Activated CD8-positive, alpha-beta memory T cell treated with anti-CD3 and anti-CD28 coated beads, Interleukin-2, amount 50 U/mL, for 1 hour (primary cell): ENCODE data around the gene ZC3H18.
"Not testable (repeated sequence)": the region's sequence is repeated elsewhere in the genome, so short reads cannot be mapped to it uniquely, and the experiment has no call there.

ENCODE experiments used
- DNase-seq: peaks from one replicate; pipeline ENCODE4 v3.0.0-alpha.2; 2020; ENCODE audit errors: extremely low read depth

ZC3H18 gene

DNA sequence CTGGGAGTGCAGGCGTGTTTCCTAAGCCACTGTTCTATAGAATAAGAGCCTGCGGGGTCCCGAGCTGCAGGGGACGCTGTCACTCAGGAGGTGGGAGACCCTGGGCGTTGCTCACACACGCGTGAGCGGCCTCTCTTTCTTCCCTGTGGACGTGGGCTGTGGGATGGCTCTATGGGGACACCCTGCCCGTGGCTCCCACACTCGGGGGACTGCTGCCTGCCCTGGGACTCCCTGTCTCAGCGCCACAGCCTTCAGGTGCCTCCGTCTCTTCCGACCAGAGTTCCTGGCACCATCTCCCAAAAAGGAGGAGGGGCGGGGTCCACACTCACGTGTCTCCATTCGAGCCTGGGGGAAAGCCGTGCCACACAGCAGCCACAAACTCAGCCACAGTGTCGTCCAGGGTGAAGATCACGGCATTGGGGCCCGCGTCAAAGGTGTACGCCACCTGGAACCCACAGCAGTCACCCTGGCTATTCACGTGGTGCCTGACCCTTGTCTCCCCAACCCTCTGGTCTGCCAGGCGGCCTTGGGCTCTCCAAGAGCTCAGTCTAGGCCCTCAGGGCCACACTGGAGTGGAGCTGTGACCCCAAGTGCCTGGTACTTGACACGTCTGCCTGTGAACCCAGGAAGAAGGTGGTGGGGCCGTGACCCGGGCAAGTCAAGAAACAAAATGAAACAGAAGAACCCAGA lies 84.3 kb downstream of the ZC3H18 start:
- DNase-seq, result no peak

DNA sequence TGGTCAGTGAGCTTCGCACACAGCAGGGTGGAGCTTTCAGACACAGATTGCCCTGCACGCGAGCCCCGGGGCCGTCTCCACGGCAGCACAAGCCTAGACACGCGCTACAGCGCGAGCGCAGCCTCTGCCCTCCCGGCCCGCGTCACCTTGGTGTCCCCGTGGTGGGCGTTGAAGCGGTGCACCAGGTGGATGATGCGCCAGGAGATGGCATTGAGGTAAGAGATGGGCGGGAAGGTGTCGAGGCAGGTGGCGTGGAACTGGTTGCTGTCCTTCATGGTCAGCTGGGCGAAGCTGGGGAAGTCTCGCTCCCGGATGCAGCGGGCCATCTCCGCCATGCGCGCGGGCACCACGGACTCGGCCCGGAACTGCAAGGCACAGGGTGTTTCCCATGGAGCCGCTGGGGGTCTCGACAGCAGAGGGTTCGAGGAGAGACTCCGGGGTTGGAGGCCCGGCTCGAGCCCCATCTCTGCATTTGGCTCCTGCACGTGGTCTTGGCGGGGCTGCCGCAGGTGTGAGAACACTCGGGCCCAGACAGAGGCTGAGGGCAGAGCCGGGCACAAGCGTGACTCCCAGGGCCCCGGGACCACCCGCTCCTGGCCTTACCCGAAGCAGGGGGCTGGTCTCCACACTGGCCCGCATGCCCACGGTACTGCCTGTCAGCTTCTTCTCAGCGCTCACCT lies 85.0 kb downstream of the ZC3H18 start:
- no peak for DNase-seq

DNA sequence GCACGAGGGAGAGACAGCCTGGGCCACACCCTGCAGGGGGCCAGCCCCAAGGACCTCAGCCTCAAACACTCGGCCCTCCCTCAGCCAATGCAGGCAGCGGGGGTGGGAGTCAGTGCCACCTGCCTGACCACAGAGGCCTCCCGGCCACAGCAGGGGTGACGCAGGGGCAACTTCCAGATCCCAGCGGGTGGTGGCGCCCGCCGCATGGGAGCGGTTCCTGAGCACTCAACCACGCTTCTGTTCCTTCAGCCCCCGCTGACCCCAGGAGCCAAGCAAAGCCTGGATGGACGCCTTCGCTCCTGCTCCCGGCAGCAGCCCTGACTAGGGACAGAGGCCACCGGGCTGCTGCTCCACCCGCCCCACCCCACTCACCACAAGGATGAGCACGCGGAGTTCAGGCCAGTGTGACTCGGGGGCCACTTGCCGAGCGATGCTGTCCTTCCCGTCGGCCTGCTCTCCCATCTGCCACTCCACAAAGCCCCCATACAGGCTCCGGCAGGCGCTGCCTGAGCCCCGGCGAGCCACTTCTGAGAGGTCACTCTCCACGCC lies 85.6 kb downstream of the ZC3H18 start:
- no peak for DNase-seq

DNA sequence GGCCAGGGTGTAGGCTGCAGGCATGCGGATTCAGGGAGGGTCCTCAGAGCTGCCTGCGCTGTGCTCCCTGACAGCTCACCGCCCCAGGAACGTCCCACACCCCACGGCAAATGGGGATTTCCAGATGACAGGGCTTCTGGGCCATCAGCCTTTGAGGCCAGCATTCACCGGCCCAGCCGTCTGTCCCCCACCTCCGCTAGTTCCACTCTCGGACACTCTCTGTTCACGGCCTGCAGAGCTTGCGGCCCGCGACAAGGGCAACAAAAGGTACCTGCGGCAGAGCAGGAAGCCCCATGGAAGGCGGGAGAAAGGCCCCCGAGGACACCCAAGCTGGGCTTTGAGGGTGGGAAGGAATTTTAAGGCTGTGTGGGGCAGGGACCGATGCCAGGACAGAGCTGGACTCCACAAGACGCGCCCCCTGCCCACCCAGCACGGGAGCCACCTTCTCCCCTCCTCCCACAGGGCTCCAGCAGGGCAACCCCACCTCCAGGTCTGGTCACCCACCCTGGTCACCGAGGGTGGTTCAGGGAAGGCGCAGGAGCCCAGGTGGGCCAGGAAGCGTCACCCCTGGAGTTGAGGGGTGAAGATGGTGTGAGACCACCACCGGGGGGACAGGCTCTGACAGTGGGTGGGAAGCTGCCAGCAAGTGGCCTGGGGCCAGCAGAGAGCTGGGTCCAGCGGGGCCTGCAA lies 86.2 kb downstream of the ZC3H18 start:
- DNase-seq, result no peak

DNA sequence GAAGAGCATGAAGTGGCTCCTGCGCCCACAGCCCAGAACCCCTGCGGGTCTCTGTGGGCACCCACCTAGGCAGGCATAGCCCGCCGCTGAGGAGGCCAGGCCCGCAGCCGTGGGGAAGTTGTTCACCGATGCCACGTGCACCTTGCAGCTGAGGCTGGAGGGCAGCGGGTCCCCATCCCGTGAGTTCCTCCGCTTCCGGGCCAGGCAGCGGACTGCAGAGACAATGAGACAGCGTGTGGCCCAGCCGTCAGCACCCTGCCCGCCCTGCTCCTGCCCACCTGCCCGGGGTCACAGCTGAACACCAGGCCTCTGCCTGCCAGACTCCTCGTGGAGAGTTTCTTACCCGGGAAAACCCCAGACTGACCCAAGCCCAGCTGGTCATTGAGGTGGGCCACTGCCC lies 87.2 kb downstream of the ZC3H18 start:
- no peak for DNase-seq

DNA sequence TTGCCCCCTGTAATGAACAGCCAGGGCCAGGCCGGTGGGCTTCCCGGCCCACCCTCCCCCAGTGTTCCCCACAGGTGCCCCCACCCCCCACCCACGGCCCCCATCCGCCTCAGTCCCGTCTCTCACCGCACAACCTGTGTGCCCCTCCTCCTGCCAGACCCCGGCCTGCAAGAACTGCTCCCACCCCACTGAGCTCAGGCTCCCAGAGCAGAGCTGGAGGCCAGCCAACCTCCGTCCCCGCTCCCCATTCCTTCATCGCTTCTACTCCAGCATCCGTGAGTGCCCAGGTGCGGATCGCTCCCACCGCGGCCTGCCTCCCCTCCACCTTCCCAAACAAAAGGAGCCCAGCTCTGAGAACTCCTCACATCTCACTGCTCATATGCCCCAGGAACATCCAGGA lies 88.5 kb downstream of the ZC3H18 start:
- DNase-seq, result no peak

DNA sequence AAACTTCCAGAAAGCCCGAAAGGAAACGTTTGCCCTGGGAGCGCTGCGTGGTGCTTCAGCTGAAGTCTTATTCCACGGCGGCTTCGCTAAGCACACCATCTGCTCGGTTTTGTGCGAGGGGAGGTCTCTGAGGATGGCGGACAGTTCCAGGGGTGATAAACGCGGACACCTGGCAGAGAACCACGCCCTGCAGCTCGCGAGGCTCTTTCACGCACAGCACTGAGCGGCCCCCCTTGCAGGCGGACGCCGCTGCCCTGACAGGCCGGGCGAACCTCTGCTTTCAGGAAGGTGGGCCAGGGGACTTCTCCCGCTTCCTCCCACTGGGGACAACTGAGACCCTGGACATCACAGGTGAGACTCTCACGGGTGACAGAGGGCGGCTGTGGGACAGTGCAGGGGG lies 89.0 kb downstream of the ZC3H18 start:
- DNase-seq, result no peak

DNA sequence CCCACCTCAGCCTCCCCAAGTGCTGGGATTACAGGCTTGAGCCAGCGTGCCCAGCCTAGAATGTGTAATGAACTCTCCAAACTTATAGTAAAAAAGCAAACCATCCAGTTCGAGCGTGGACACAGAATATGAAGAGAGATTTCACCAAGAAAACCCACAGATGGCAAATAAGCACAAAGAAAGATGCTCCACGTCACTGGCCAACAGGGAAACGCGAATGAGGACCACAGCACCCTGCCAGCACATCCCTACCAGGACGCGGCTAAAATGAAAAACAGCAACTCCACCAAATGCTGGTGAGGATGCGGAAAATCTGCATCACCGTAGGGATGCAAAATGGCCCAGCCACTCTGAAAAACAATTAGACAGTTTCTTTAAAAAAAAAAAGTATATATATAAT lies 91.3 kb downstream of the ZC3H18 start:
- DNase-seq, result no peak

DNA sequence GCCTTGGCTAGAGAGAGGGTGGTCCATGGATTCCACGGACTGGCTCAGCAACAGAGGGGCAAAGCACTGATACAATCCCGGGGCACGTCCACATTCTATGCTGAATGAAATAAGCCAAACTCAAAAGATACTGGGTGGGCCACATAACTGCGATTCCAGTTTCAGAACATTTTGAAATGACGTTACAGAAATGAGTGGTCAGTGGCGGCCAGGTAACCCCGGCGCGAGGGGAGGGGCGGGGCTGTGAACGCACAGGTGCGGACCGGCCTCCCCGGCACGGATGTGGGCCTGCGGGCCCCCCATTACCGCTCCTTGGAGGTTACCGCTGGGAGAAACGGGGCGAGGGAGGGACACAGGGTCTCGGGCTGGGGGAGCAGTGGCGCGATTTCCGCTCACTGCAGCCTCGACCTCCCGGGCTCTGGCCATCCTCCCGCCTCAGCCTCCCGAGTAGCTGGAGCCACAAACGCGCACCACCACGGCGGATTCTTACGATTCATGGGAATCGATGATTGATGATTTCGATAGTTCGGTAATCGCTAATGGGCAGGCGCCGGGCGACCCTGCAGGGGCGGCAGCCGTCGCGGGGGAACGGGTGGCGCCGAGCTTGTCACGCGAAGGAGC lies 92.1 kb downstream of the ZC3H18 start:
- DNase-seq, result no peak

DNA sequence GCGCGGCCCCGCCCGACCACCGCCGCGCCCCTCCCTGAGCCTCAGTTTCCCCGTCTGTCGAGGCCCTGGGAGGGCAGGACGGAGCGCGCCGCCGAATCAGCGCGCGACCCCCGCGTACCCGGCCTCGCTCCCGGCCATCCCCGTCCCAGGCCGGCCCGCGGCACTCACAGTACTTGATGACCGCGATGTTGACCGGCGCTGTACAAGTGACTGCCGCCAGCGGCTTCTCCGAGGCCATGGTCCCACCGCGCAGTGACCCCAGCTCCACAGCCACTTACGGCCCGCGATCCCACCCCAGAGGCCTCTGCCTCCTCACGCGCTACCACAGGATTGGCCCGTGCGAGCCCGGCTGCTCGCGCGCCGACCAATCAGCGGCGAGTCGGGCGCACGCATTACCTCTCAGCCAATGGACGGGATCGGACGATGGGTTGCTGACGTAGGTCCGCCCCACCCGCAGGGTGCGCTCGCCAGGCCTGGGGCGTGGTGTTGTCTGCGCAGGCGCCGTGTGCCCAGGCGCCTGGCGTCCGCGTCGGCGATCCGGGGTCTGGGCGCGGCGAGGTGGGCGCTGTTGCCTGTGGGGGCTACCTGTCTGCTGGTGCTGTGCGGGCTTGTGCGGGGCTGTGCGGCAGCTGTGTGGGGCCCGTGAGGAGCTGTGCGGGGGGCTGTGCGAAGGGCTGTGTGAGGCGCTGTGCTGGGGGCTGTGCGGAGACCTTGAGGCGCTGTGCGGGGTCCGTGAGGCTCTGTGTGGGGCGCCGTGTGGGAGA lies 92.8 kb downstream of the ZC3H18 start, which contains the start of gene MVD:
MVD (minus strand) TSS at position 249 of the 764 bp plus-strand sequence; CDS start at position 238, 11 bp downstream.
- DNase-seq, result peak; percentile 86

DNA sequence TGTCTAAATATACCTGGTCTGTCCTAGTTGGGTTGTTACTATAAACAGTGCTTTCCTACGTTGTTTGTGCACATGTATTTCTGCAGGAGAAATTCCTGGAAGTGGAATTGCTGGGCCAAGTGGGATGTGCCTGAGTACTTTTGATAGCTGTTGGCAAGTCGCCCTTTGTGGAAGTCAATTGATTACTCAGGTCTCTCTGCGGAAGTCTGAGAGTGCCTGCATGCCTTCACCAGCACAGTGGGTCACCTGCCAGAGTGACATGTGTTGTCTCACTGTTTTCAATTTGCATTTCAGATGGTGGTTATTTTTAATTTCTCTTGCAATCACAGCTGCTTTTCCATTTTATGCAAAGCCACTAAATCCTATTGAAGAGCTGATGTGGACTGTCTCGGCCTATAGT lies 94.9 kb downstream of the ZC3H18 start:
- no peak for DNase-seq

DNA sequence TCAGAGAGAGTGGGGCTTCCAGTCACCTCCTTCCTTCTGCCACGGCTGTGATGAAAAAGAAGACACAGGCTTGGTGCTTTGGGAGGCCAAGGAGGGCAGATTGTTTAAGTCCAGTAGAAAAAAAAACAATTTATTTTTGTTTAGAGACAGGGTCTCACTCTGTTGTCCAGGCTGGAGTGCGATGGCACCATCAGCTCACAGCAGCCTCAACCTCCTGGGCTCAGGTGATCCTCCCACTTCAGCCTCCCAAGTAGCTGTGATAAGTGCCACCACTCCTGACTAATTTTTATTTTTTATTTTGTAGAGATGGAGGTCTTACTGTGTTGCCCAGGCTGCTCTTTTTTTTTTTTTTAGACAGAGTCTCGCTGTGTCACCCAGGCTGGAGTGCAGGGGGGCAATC lies 95.4 kb downstream of the ZC3H18 start:
- DNase-seq, result no peak

DNA sequence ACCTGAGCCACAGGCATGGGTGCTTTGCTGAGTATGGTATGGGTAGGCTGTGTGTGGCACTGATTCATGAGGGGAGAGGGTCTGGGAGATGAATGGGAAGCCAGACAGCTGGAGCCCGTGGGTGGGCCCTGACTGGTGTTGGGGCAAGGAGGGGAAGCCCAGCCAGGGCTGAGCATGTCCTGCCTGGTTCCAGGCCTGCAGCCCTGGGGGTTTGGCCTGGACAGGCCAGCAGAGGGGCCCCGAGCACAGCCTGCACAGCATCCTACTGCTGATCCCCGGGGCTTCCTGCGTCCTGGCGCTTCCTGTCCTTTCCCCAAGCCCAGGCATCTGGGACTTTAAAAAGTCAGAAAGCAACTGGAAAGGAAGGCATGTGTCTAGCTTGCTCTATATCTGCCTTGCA lies 97.3 kb downstream of the ZC3H18 start:
- no peak for DNase-seq

DNA sequence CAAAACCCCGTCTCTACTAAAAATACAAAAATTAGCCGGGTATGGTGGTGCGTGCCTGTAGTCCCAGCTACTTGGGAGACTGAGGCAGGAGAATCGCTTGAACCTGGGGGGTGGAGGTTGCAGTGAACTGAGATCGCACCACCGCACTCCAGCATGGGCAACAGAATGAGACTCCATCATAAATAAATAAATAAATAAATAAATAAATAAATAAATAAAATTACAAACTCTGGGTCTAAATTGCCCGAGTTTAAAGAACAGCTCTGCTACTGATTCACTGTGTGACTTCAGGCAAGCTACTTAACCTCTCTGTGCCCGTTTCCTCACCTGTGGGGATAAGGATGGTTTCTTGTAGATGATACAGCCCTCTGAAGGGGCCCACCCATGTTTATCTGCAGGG lies 99.3 kb downstream of the ZC3H18 start:
- not testable (repeated sequence) for DNase-seq

DNA sequence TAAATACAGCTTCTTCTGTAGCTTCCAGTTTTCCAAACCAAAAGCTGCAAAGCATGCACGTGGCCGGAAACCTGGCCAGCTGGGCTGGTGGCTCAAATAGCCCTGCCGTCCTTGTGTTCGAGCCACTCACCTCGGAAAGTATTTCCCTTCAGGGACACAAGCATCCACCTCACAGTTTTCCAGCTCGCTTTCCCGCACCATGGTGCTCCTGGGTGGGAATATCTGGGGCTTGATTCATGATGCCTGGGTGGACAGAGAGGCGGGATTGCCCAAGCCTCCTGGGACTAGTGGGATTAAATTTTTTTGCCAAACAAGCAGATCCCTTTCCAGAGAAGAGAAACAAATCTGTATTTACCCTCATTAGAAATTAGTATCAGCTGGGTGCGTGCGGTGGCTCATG lies 99.8 kb downstream of the ZC3H18 start:
- DNase-seq, result no peak

DNA sequence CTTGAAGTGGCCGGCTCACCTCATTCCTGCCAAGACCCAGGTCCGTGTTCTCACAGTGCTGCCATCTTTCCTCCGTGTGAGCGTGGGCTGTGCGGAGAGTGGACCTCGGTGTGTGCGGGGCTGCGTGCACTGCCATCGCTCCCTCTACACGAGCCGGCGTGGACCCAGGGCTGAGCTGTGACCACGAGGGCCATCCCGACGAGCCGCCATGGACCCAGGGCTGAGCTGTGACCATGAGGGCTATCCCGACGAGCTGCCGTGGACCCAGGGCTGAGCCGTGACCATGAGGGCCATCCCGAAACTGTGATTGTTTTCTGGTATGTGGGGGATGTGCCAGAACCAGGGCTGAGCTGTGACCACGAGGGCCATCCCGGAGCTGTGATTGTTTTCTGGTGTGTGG lies 101.6 kb downstream of the ZC3H18 start:
- DNase-seq, result no peak

DNA sequence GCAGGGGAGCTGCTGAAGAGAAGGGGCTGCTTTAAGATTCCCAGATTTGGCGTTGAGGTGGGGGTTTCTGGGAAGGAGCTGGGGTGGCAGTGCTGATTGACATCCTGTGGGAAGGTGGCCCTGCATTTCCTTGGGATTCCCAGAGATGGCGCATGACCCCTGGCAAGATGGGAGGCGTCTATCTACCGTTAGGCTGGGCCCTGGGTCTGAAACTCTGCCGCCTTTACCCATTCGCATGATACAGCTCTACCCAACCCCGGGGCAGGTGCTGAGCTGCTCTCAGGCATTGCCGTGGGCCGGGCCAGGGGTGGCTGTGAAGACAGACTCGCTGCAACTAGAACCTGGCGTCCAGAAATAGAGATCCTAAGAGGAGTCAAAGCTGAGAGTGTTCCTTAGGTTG lies 102.6 kb downstream of the ZC3H18 start:
- DNase-seq, result no peak

DNA sequence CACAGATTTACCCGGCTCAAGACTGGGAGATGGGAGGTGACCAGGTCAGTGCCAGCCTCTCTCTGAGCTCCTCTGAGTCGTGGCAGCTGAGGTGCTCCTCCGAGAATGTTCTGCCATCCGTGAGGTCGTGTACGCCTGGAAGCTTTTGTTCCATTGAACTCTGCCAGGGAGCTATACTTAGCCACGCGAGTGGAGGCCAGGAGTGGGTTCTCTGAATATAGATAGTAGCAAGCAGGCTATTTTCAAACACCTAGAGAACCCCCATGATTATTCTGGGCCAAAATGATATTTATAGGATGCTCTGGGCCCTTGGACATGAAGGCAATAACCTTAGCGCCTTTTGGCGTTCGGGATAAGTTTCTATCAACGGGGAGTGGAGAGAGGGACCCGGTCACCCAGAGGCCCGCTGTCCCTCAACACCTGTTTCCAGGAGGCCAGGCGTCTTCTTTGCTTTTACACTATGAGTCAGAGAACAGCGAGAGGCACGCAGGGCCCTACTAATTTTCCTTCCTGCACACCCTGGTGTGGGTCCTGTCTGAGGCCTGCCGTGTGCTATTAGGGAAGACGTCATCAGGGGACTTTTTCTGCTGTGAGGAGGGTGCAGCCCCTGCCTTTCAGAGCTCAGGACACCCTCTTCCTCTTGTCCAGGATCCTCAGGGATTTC lies 103.6 kb downstream of the ZC3H18 start:
- no peak for DNase-seq

DNA sequence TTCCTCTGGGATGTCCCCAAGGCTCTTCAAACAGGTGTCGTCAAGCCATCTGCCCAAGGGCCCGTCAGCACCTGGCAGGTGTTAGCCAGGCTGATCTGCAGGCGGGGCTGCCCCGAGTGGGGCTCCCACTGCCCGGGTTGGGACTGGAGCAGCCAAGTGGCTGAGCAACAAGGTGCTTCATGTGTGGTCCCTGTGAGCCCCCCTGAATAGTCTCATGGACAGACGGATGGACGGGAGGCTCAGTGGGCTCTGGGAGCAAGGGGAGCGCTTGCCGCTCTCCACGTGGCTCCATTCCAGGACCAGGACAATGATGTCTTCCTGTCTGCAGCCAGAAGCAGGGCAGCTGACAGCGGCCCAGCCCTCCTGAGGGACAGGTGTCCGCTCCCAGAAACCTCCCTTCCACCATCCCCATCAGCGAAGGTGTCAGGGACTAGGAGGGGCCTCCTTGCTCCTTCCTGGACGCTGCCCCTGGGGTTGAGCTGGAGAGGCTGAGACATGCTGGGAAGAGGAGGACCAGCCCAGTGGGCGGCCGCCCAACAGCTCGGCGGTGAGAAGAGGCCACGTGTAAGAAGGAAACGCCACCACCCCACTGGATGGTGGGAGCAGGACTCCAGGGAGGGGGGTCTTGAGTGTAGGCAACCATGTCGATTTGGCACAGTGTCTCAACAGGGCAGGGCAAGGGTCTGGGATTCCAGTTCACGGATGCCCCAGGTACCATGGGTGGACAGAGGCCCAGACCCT lies 106.5 kb downstream of the ZC3H18 start:
- DNase-seq, result no peak

DNA sequence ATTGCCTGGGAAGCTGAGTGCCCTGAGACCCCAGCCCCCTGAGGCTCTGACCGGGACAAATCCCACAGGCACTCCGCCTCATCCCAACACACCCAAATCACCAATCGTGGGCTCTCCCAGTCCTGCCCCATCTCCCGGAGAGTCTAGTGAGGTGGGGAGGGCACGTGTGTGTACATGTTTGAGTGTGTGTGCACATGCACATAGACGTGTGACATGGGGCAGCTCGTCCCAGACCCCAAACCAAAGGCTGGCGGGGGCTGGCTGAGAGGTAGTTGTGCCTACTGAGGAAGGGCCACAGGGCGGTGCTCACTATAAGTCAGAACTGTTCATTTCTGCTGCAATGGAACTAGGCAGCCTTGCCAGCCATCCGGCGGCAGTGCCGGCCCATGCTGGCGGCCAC lies 107.5 kb downstream of the ZC3H18 start:
- DNase-seq, result no peak
